Caco-2 (cell line): ENCODE results near the gene APP. TPM values are rescaled to one million over a fixed set of nuclear protein-coding genes. Genes with fewer than 3 reads are reported as not detected.
A peak's percentile ranks its signal among the peaks of the same experiment; 100 is the strongest.

Source experiments
- BruUV-seq: library from RNA; stranded (reverse); fragments of 400-500 nt; replicated peaks from 2 replicates; lab custom pipeline; 2021; lab: Mats Ljungman, UMichigan
- CTCF ChIA-PET: fragments of 300-600 bp; sonication (Branson Sonifier 250); formaldehyde crosslinking; loops from one replicate; lab custom pipeline; 2022; ENCODE audit warnings: antibody characterized with exemption; lab: Charles Lee
- POLR2A ChIA-PET: fragments of 300-600 bp; sonication (Branson Sonifier 250); formaldehyde crosslinking; loops from one replicate; lab custom pipeline; 2022; ENCODE audit warnings: antibody characterized with exemption; lab: Charles Lee
- DNase-seq, 2 experiments: peaks; one replicate each; pipeline versions ENCODE4 v3.0.0 to v3.0.0-alpha.2; 2020 to 2022
- H3K27me3 ChIP-seq: replicated peaks from 2 replicates; pipeline ENCODE4 v1.6.0; 2011; ENCODE audit warnings: low read length; ENCODE audit not compliant: control insufficient read depth, insufficient read depth
- H3K36me3 ChIP-seq: 2 replicates; pipeline ENCODE4 v1.5.1; 2011; ENCODE audit warnings: low read length; ENCODE audit not compliant: control insufficient read depth, insufficient read depth
- H3K4me1 ChIP-seq: fragments of 250-450 bp; sonication (Bioruptor Pico); 2 replicates; pipeline ENCODE4 v1.5.1; 2020; ENCODE audit warnings: mild to moderate bottlenecking
- H3K4me3 ChIP-seq: 2 replicates; pipeline ENCODE4 v1.5.1; 2011; ENCODE audit warnings: low read depth, mild to moderate bottlenecking, control low read depth, low read length
- H3K9me3 ChIP-seq: fragments of 250-450 bp; sonication (Bioruptor Pico); 2 replicates; pipeline ENCODE4 v1.5.1; 2020; ENCODE audit warnings: mild to moderate bottlenecking, moderate library complexity
- H3K27ac Mint-ChIP-seq: one replicate; pipeline ENCODE4 v1.8.0; 2022; ENCODE audit warnings: mixed read lengths; ENCODE audit not compliant: unreplicated experiment
- H3K27me3 Mint-ChIP-seq: one replicate; pipeline ENCODE4 v1.8.0; 2022; ENCODE audit warnings: mixed read lengths; ENCODE audit not compliant: insufficient read depth, unreplicated experiment
- H3K36me3 Mint-ChIP-seq: one replicate; pipeline ENCODE4 v1.8.0; 2022; ENCODE audit warnings: mild to moderate bottlenecking, mixed read lengths; ENCODE audit not compliant: insufficient read depth, unreplicated experiment
- H3K4me1 Mint-ChIP-seq: one replicate; pipeline ENCODE4 v1.8.0; 2022; ENCODE audit warnings: low read depth, mixed read lengths; ENCODE audit not compliant: unreplicated experiment
- H3K4me3 Mint-ChIP-seq: one replicate; pipeline ENCODE4 v1.8.0; 2022; ENCODE audit warnings: mild to moderate bottlenecking, moderate library complexity, mixed read lengths; ENCODE audit not compliant: unreplicated experiment
- H3K9me3 Mint-ChIP-seq: one replicate; pipeline ENCODE4 v1.8.0; 2022; ENCODE audit warnings: mixed read lengths; ENCODE audit not compliant: unreplicated experiment
- CTCF ChIP-seq, 2 experiments: fragments of 200-600 bp in 1 of 2; IDR thresholded peaks; 1 replicate in 1 of 2; 2 replicates in 1 of 2; pipeline versions ENCODE4 v1.5.1 to v1.8.0; 2011 to 2022; ENCODE audit warnings: antibody characterized with exemption in 1 of 2, control low read depth in 1 of 2, inconsistent platforms in 1 of 2, low read depth in 1 of 2, low read length in 1 of 2, mild to moderate bottlenecking in 1 of 2, moderate library complexity in 1 of 2; ENCODE audit not compliant: insufficient read depth in 1 of 2, severe bottlenecking in 1 of 2, unreplicated experiment in 1 of 2
- intact Hi-C: fragments of 100-400 bp; cut with micrococcal nuclease; formaldehyde crosslinking; loops from one replicate; pipeline ENCODE4 v1.10.0; 2022; ENCODE audit not compliant: unreplicated experiment
- total RNA-seq: library from RNA; stranded (reverse); gene quantifications from 2 replicates; pipeline ENCODE4 v1.2.3, GENCODE V29; 2022

The APP gene
- total RNA-seq, 1 experiment from 2014 or later = 331 TPM

GRCh38 chr21:26138615-26139257 lies 31.8 kb downstream of the APP start:
- H3K4me1 ChIP-seq = no peaks in the 10 kb centered on the region
- H3K27me3 ChIP-seq = no peaks in the 10 kb centered on the region
- no TSS peak for BruUV-seq
- no peak for TF ChIP-seq CTCF (IDR thresholded peaks at IDR 0.05; ENCODE audit: insufficient read depth in 1 of 2, low read depth in 1 of 2, low read length in 1 of 2, severe bottlenecking in 1 of 2, unreplicated experiment in 1 of 2)
- Mint-ChIP-seq H3K27me3 (no peaks in the 10 kb centered on the region), H3K9me3 (no peaks in the 10 kb centered on the region), H3K27ac (peak overlapping the region; percentile 34), H3K36me3 (peaks cover 30% of the 10 kb centered on the region), H3K4me1 (peaks cover 7% of the 10 kb centered on the region), H3K4me3 (no peak overlapping the region)
- ChIA-PET POLR2A (no interaction called here), CTCF (no interaction called here)
- no peaks in the 10 kb centered on the region for H3K9me3 ChIP-seq
- H3K4me3 ChIP-seq = no peak overlapping the region
- DNase-seq = no peak
- intact Hi-C loops = no loop called here
- no peaks in the 10 kb centered on the region for H3K36me3 ChIP-seq

GRCh38 chr21:26137379-26138060 lies 33.0 kb downstream of the APP start:
- H3K36me3 ChIP-seq = no peaks in the 10 kb centered on the region
- no peak for DNase-seq
- H3K27ac Mint-ChIP-seq = no peak overlapping the region
- H3K27me3 ChIP-seq = no peaks in the 10 kb centered on the region
- intact Hi-C loops = no loop called here
- no peaks in the 10 kb centered on the region for H3K4me1 ChIP-seq
- no peak overlapping the region for H3K4me3 ChIP-seq
- peaks cover 29% of the 10 kb centered on the region for H3K36me3 Mint-ChIP-seq
- POLR2A ChIA-PET = no interaction called here
- TF ChIP-seq CTCF (IDR thresholded peaks at IDR 0.05; ENCODE audit: insufficient read depth in 1 of 2, low read depth in 1 of 2, low read length in 1 of 2, severe bottlenecking in 1 of 2, unreplicated experiment in 1 of 2) = no peak
- no peaks in the 10 kb centered on the region for H3K27me3 Mint-ChIP-seq
- BruUV-seq = no TSS peak
- peaks cover 7% of the 10 kb centered on the region for H3K4me1 Mint-ChIP-seq
- CTCF ChIA-PET = no interaction called here
- no peaks in the 10 kb centered on the region for H3K9me3 ChIP-seq
- no peak overlapping the region for H3K4me3 Mint-ChIP-seq
- no peaks in the 10 kb centered on the region for H3K9me3 Mint-ChIP-seq

GRCh38 chr21:26136671-26137070 lies 33.9 kb downstream of the APP start:
- intact Hi-C loops = no loop called here
- ChIA-PET CTCF (no interaction called here), POLR2A (no interaction called here)
- no peak for DNase-seq
- TF ChIP-seq CTCF (IDR thresholded peaks at IDR 0.05; ENCODE audit: insufficient read depth in 1 of 2, low read depth in 1 of 2, low read length in 1 of 2, severe bottlenecking in 1 of 2, unreplicated experiment in 1 of 2) = no peak
- no peaks in the 10 kb centered on the region for H3K27me3 ChIP-seq
- Mint-ChIP-seq H3K27ac (no peak overlapping the region), H3K36me3 (peaks cover 21% of the 10 kb centered on the region), H3K9me3 (no peaks in the 10 kb centered on the region), H3K27me3 (no peaks in the 10 kb centered on the region), H3K4me1 (peaks cover 7% of the 10 kb centered on the region), H3K4me3 (no peak overlapping the region)
- H3K36me3 ChIP-seq = no peaks in the 10 kb centered on the region
- H3K4me1 ChIP-seq = no peaks in the 10 kb centered on the region
- no TSS peak for BruUV-seq
- no peaks in the 10 kb centered on the region for H3K9me3 ChIP-seq
- no peak overlapping the region for H3K4me3 ChIP-seq
